ENCODE data around the gene ANGPTL8.

ANGPTL8 gene

GRCh38 chr19:11239377-11240000 is at the start of gene ANGPTL8:
TSS of gene ANGPTL8 (plus strand) at chr19:11239619. CDS start at chr19:11239638, 19 bp downstream.
- no peak for DNase-seq

GRCh38 chr19:11190501-11190900 is 48.9 kb upstream of the ANGPTL8 start:
- DNase-seq: no peak

- no peak for DNase-seq
These were observed 48.1 kb upstream of the ANGPTL8 start for GRCh38 chr19:11191273-11191755.

GRCh38 chr19:11191934-11192333 is 47.5 kb upstream of the ANGPTL8 start:
- DNase-seq: no peak

GRCh38 chr19:11192957-11193939 is 46.2 kb upstream of the ANGPTL8 start:
- DNase-seq: no peak

- no peak for DNase-seq
These were observed 45.2 kb upstream of the ANGPTL8 start for GRCh38 chr19:11194173-11194572.

- no peak for DNase-seq
These were observed 44.5 kb upstream of the ANGPTL8 start for GRCh38 chr19:11194656-11195558.

GRCh38 chr19:11195681-11196080 is 43.7 kb upstream of the ANGPTL8 start:
- DNase-seq: no peak

- no peak for DNase-seq
These were observed 42.8 kb upstream of the ANGPTL8 start for GRCh38 chr19:11196406-11197287.

- DNase-seq: peak; percentile 67
These were observed 41.9 kb upstream of the ANGPTL8 start, which contains the start of gene KANK2 for GRCh38 chr19:11197291-11198174. TSS of gene KANK2 (minus strand) at chr19:11197545. CDS start at chr19:11194511, 3,034 bp downstream.

- no peak for DNase-seq
These were observed 41.3 kb upstream of the ANGPTL8 start for GRCh38 chr19:11198175-11198534.

- no peak for DNase-seq
These were observed 40.5 kb upstream of the ANGPTL8 start for GRCh38 chr19:11198769-11199424.

GRCh38 chr19:11199517-11199916 is 39.9 kb upstream of the ANGPTL8 start:
- DNase-seq: no peak

GRCh38 chr19:11200015-11200574 is 39.3 kb upstream of the ANGPTL8 start:
- DNase-seq: no peak

GRCh38 chr19:11200931-11201330 is 38.5 kb upstream of the ANGPTL8 start:
- no peak for DNase-seq

GRCh38 chr19:11201791-11202190 is 37.6 kb upstream of the ANGPTL8 start:
- no peak for DNase-seq

- DNase-seq: no peak
These were observed 36.8 kb upstream of the ANGPTL8 start for GRCh38 chr19:11202488-11203193.

GRCh38 chr19:11203194-11204075 is 36.0 kb upstream of the ANGPTL8 start:
- DNase-seq: no peak
